HG02870 (cell line): ENCODE results near the gene IFT80.
A peak's percentile ranks its signal among the peaks of the same experiment; 100 is the strongest.

Source experiments
- ATAC-seq: cut with Tn5 transposase; IDR thresholded peaks from one replicate; pipeline ENCODE4 v1.9.1; 2021; ENCODE audit warnings: mild to moderate bottlenecking, moderate library complexity; ENCODE audit not compliant: unreplicated experiment

IFT80 gene

GRCh38 chr3:160213191-160213590 is 185.8 kb downstream of the IFT80 start:
- ATAC-seq: no peak

- peak; percentile 47 for ATAC-seq
These were observed 188.2 kb downstream of the IFT80 start for GRCh38 chr3:160210799-160211221.

- no peak for ATAC-seq
These were observed 188.7 kb downstream of the IFT80 start for GRCh38 chr3:160210341-160210740.
